ENCODE measurements around the gene PRKCA.
"Not testable (repeated sequence)": the region's sequence is repeated elsewhere in the genome, so short reads cannot be mapped to it uniquely, and the experiment has no call there.

PRKCA gene

DNA sequence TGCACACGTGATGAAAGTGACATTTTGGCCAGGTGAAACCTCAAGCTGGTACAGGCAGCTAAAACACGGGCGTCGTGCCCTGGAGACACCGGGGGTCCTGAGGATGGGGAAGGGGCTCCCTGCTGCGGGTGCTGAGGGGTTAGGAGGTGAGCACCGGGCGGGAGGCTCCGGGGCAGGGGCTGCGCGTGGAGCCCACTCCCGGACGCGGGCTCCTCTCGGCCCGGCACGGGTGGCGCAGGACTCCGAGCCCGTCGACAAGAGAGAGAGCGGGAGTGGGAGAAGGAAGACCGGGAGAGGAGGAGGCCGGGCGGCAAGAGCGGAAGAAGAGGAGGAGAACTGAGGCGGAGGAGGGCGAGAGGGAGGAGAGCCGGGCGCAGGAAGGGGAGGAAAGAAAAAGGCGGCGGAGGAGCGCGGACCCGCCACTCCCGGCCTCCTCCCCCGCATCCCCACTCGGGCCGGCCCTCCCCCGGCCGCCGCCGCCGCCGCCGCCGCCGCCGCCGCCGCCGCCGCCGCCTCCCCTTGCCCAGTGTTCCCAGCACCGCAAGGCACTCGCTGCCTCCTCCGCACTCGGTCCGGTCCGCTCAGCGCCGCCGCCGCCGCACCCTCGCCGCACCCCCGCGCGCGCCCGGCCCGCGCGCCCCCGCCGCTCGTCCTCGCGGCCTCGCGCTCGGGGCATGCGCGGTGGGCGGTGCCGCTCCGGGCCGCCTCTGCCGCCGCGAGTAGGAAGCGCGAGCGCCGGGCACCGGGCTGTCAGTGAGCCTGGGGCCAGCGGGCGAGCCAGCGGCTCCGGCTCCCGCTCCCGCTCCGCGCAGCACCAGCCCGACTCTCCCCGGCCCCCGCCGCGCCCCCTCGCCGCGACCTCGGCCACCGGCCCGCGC is at the start of gene PRKCA:
Gene PRKCA, plus strand, starts transcription at position 750 of the 878 bp plus-strand sequence.
- DNase-seq (ENCODE audit: low read depth in 4 of 4, low spot score in 1 of 4): peak in 3 of 4 experiments; percentile 50 to 61 (median 53)

DNA sequence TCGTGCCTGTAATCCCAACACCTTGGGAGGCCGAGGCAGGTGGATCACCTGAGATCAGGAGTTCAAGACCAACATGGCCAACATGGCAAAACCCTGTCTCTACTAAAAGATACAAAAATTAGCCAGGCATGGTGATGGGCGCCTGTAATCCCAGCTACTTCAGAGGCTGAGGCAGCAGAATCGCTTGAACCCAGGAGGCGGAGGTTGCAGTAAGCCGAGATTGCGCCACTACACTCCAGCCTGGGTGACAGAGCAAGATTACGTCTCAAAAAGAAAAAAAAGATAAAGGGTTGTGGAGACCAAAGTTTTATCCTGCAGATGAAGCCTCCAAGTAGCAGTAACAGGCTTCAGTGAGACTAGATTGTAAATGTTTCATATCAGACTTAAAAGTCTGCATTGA is 49.0 kb upstream of the PRKCA start:
- DNase-seq (ENCODE audit: low read depth in 4 of 4, low spot score in 1 of 4): not testable (repeated sequence)

DNA sequence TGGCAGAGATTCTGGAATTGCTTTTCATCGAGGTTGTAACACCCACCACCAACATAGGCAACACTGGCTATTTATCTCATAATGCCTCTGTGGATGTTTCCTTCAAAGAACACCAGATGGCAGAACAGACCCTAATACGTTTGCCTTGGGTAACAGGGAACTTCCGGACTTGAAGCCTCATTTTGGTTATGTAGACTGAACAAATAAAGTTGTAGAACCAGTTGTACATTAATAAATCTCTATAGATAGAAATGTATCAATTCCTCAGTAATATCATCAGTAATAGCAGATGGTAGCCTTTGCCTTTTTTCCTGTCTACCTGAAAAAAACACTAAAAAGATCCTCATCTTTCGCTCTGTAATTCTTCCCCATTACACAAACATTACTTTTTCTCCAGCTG is 47.3 kb upstream of the PRKCA start:
- DNase-seq (ENCODE audit: low read depth in 4 of 4, low spot score in 1 of 4): no peak

DNA sequence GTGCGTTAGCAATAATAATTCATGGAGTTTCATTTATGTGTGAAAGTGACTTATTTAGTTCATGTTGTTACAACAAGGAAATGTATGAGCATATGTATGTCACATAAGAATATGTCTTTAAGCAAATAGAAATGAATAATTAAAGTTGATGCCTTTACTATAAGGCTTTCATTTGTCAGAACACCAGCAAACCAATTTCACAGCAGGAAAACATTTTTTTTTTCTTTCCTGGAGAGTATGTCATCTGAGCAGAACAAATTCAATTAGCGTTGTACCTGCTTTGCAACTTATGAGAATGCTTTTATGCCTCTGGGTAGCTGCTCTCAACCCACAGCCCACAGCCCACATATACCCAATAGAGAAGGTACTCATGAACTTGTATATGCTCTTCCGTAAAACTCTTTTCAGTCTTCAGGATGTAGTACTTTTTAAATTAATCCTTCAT is 46.9 kb upstream of the PRKCA start:
- DNase-seq (ENCODE audit: low read depth in 4 of 4, low spot score in 1 of 4): no peak

DNA sequence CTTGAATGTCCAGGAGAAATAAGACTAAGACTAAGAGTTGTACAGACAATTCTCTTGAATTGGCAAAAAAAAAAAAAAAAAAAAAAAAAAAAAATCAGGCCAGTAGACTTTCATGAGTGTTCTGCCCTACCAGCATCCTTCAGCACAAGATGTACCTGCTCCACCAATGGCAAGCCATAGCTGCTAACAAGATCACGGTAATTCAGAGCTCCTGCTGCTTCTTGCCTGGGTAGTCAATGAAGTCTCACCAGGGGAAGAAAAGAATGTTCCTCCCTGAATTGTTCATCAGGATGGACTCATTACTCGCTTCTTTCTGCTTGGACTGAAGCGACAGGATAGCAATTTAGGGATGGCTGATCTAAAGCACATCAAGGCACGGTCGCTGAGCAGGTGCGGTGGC is 42.1 kb upstream of the PRKCA start:
- no peak for DNase-seq (ENCODE audit: low read depth in 4 of 4, low spot score in 1 of 4)

DNA sequence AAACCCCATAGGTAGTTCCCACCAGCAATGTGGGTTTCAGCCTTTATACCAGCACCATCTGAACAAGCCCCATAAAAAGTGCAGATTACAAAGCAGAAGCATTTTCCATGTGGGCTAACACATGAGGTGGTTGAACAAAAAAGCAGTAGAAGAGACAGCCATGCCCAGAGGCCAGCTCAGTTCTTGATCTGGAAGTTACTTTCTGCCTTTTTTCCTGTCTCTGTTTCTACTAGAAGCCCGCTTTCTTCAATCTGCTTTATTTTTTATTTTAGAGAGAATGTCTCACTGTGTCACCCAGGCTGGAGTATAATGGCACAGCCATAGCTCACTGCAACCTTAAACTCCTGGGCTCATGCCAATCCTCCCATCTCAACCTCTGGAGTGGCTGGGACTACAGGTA is 41.7 kb upstream of the PRKCA start:
- DNase-seq (ENCODE audit: low read depth in 4 of 4, low spot score in 1 of 4): no peak

DNA sequence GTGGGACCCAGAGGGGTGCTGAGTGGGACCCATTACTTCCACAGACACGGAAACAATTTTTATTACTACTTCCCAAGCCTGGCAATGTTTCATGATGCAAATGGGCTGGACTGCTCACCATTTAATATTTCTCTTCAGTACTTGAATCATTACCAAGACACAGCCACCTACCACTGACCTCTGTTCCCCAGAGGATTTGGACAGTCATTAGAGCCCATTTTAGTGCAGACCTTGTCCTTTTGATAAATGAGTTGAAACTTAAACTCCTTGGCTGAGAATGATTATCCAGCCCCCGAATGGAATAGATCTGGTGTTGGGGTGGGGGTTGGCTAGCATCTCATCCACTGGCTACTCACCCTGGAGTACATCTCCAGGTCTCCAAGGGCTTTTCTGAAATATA is 39.6 kb upstream of the PRKCA start:
- no peak for DNase-seq (ENCODE audit: low read depth in 4 of 4, low spot score in 1 of 4)

DNA sequence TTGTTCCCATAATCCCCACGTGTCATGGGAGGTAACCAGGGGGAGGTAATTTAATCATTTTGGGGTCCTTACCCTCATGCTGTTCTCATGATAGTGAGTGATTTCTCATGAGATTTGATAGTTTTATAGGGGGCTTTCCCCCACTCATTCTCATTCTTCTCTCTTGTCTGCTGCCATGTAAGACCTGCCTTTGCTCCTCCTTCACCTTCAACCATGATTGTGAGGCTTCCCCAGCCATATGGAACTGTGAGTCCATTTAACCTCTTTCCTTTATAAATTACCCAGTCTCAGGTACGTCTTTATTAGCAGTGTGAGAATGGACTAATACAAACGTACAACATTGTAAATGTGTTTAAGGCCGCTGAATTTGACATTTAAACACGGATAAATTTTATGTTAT is 37.7 kb upstream of the PRKCA start:
- no peak for DNase-seq (ENCODE audit: low read depth in 4 of 4, low spot score in 1 of 4)

DNA sequence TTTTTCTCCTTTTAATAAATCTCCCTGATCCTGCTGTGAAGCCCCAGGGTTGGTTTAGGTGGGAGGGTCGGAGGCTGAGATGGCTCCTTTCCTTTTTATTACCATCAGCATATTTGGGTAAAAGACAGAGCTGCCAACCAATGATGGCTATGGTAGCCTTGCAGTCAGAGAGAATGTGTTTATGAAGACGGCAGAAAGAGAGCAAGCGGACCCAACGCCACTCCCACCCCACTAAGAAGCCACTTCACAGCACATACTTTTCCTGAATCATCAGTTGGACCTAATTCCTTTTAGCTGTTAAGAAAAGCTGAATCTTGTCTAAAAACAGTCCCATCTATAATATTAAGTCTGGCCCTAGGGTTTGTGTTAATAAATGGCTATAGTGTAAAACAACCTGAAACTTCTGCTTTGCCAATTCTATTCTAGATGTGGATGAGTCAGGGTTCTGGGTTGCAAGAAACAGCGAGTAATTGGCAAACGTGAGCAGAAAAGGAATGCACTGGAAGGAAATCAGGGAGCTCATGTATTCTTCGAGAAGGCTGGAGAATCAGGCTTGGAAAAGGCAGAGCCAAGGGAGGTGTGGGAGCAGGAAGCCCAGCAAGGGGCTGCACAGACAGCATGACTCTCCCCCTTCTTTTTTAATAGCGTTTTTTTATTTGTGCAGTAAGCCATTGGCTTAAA is 34.0 kb upstream of the PRKCA start:
- DNase-seq (ENCODE audit: low read depth in 4 of 4, low spot score in 1 of 4): no peak

DNA sequence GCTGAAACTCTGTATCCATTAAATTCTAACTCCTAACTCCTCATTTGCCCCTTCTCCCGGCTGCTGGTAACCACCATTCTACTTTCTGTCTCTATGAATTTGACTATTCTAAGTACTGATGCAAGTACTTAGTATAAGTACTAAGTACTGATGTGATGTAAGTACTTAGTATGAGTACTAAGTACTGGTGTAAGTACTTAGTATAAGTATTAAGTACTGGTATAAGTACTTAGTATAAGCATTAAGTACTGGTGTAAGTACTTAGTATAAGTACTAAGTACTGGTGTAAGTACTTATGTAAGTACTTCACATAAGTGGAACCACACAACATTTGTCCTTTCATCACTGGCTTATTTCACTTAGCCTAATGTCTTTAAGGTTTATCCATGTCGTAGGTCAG is 32.3 kb upstream of the PRKCA start:
- DNase-seq (ENCODE audit: low read depth in 4 of 4, low spot score in 1 of 4): no peak

DNA sequence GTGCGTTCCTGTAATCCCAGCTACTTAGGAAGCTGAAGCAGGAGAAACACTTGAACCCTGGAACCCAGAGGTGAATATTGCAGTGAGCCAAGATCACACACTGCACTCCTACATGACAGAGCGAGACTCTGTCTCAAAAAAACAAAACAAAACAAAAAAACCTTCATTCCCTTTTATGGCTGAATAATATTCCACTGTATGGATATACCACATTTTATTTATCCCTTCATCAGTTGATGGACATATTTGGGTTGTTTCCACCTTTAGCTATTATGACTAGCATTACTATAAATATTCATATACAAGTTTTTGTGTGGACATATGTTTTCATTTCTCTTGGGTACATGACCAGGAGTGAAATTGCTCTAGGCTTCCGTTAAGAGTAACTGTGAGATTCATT is 30.9 kb upstream of the PRKCA start:
- DNase-seq (ENCODE audit: low read depth in 4 of 4, low spot score in 1 of 4): no peak

DNA sequence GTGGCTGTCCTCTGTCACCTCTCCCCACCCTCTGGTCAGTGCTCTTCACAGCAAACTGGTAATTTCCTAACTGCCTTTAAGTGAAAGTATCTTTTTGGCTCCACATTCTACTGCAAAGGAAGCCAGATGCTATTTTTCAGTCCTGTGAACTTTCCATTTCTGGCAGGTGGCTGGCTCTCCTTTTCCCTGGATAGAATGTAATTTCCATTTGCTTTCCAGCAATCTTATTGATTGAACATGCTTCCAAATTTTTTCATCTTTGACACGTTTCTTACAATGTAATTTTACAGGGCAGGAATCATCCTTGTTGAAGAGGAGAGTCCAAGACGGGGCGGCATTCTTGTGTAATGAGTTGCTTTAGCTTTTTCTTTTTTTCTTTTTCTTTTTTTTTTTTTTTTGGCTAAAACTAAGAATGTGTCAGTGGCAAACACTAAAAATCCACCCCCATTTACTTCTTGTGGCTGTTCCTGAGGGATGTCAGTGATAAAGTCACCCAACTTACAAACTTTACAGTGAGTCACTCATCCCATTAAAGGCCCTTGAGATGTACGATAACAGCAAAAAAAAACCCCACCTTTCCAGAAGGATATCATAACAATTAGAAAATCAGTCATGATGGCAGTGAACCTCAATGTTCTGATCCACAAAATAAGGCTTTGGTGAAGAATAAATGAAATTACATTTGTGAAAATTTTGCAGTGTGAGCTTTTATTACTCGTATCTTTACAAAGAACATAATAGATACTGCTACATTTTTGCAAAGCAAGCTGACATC is 29.4 kb upstream of the PRKCA start:
- no peak for DNase-seq (ENCODE audit: low read depth in 4 of 4, low spot score in 1 of 4)

DNA sequence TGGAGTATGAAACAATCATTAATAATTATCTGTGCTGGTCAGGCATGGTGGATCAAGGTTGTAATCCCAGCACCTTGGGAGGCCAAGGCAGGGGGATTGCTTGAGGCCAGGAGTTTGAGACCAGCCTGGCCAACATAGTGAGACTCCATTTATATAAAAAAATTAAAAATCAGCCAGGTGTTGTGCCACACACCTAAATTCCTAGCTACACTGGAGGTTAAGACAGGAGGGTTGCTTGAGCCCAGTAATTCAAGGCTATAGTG is 28.9 kb upstream of the PRKCA start:
- DNase-seq (ENCODE audit: low read depth in 4 of 4, low spot score in 1 of 4): no peak

DNA sequence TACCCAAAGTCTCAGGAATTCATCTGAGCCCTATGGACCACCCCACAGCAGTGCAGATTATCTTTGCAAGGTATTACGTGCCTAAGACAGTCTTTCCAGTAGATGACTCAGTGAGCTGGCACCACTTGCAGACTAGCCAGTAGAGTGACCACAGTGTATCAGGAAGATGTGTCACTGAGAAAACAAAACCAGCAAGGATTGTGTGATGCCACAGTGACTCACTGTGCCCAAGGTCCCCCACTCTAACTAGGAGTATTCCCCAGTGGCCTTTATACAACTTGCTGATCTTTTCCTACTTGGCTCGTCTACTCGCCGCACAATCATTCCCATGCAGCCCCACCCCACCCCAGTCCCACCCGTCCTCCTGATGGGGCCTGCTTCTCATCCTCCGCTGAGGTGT is 26.8 kb upstream of the PRKCA start:
- DNase-seq (ENCODE audit: low read depth in 4 of 4, low spot score in 1 of 4): no peak

DNA sequence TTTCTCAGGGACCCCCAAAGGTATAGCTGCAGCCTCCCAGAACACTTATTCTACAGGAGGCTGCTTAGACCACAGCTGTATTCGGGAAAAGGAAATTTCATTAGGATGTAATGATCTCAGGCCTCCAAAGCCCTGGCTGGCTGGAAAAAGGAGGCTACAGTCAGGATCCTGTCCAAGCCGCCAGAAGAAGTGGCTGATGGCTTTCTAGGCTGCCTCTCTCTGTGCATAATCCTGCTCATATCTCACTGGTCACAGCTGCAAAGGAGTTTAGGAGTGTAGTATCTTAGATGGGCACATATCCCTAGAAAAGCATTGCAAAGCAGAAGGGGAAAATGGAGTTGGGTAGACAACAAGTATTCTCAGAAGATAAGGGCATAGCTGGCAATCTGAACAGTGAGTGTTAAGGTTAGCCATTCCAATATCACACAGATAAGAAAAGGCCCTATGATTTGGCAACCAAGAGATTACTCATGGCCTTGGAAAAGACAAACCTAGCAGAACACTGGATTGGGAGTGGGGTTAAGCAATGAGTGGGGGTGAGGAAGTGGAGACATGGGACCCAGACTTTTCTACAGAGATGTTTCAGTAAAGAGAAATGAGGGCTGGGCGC is 26.0 kb upstream of the PRKCA start:
- no peak for DNase-seq (ENCODE audit: low read depth in 4 of 4, low spot score in 1 of 4)

DNA sequence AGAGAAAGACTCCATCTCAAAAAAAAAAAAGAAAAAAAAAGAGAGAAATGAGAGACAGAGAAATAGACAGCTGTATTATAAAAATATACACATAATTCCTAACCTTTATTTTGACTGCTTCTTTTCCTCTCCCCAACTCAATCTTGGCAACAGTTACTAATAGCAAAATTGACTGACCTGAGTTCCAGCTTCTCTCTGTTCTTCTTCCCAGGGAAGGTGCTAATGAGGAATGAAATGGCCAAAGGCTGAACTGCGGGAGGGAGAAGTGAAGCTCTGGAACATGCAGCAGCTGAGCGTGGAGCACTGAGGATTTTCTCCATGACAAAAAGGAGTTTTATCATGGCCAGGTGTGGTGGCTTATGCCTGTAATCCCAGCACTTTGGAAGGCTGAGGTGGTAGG is 25.2 kb upstream of the PRKCA start:
- DNase-seq (ENCODE audit: low read depth in 4 of 4, low spot score in 1 of 4): no peak

DNA sequence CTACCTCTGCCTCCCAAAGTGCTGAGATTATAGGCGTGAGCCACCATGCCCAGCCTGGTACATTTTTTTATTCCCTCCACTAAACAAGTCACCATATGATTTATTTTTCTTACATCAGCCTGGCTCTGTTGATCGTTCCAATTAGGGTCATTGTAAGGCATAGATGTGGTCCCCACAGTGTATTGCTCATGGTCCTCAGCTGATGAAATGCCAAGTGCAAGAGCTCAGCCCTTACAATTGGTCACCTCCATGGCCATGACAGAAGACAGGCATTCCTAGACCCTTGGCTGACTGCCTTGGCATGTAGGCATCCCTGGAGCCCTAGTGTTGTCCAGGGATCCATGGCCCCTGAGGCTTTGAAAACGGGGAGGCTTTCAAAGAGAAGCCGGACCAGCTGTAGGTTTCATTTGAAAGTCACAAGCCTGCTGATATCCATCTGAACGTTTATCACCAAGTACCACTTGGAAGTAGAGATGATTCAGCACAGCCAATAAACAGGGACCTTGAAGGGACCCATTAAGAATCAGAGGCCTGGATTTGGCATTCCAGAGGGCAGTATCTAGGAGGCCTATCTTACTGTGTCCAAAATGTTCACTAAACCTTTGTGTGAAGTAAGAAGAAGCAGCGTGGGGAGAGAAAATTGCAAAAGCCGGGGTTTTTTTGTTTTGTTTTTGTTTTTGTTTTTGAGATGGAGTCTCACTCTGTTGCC is 20.6 kb upstream of the PRKCA start:
- no peak for DNase-seq (ENCODE audit: low read depth in 4 of 4, low spot score in 1 of 4)

DNA sequence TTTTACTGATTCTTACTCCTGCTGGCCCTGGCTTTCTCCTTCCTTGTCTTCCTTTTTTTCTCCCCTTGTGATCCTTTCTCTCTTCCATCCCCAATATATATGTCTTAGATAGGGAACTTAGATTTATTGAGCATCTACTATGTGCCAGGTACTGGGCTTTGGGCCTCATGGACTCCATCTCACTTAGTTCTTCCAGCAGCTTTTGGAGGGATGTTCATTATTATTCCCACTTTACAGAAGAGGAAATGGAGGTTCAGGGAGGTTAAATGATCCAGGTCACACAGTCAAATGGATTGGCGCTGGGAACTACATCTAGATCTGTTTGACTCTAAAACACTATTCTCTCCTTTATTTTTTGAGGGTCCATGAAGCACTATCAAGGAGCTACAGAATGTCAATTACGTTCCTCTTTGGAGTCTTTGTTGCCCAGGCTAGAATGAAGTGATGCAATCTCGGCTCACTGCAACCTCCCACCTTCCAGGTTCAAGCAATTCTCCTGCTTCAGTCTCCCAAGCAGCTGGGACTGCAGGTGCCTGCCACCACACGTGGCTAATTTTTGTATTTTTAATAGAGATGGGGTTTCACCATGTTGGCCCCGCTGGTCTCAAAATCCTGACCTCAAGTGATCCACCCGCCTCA is 19.0 kb upstream of the PRKCA start:
- DNase-seq (ENCODE audit: low read depth in 4 of 4, low spot score in 1 of 4): no peak

DNA sequence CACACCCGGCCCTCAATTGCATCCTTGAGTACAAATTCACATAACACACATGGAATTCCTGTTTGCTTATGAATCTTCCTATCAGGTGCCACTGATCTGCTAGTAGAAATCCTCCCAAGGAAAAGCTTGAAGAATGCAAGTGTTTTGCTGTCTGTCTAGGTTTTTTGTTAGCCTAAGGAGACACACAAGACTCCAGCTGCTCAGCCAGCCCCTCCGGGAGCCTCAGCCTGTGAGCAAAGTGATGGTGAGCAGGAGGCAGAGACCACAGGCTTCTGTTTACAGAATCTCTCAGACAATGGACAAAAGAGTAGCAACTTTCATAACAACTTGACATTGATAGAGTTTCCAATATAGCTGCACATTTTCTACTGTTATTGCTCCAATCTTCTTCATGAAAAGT is 18.4 kb upstream of the PRKCA start:
- DNase-seq (ENCODE audit: low read depth in 4 of 4, low spot score in 1 of 4): no peak

DNA sequence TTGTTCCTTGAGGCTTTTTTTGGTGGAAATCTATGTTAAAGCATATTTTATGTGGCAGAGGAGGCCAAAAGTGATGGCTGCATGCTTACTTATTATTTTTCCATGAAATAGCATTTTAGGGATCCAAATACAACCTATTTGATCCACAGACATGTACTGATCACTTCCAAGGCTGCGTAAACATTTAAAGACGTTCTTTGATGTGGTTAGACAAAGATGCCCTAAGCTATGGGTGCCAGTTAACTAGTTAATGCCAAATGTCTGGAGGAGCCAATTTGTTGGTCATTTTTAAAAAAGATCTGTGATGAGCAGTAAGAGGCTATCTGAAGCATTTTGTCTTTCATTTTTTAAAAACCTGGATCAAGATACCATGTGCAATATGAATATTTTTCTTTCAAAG is 17.3 kb upstream of the PRKCA start:
- DNase-seq (ENCODE audit: low read depth in 4 of 4, low spot score in 1 of 4): no peak

DNA sequence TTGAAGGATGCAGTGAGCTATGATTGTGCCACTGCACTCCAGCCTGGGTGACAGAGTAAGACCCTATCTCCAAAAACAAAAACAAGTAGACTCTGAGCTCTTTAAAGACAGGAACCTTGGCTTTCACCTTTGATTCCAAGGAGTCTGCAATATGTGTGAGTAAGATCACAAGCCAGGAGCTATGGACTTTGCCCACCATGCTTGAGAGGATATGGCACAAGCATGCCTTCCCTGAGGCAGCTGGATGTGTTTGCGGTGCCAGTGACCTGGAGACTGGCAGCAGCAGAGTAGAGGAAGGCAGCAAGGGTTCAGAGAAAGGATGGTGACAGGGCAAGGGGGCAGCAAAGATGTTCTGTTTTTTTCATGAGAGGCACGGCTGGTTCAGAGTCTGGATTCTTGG is 14.5 kb upstream of the PRKCA start:
- DNase-seq (ENCODE audit: low read depth in 4 of 4, low spot score in 1 of 4): no peak

All from stimulated activated CD4-positive, alpha-beta T cell treated with anti-CD3 and anti-CD28 coated beads, Interleukin-1b, Interleukin-23, amount 100 ng/mL, for 24 hours (primary cell).